GM18505 (cell line): ENCODE measurements around the gene DBT.
A peak's percentile ranks its signal among the peaks of the same experiment; 100 is the strongest.

Experiments
- ATAC-seq: cut with Tn5 transposase; IDR thresholded peaks from one replicate; pipeline ENCODE4 v1.9.1; 2021; ENCODE audit not compliant: unreplicated experiment
- POLR2A ChIP-seq: IDR thresholded peaks from 4 replicates; pipeline ENCODE4 v1.6.1; 2011; ENCODE audit warnings: borderline replicate concordance; ENCODE audit not compliant: insufficient read depth, insufficient read length; ENCODE audit errors: extremely low read depth

DBT gene

GRCh38 chr1:100198596-100198995 lies 51.0 kb downstream of the DBT start:
- TF ChIP-seq POLR2A, result no peak
- ATAC-seq, result no peak

- no peak for TF ChIP-seq POLR2A
- no peak for ATAC-seq
These were observed 61.0 kb downstream of the DBT start for GRCh38 chr1:100188617-100189016.

- no peak for TF ChIP-seq POLR2A
- ATAC-seq, result no peak
These were observed 61.7 kb downstream of the DBT start for GRCh38 chr1:100187912-100188311.

- ATAC-seq, result peak; percentile 93
- TF ChIP-seq POLR2A, result no peak
These were observed 65.1 kb downstream of the DBT start for GRCh38 chr1:100184536-100184935.

GRCh38 chr1:100183370-100183769 lies 66.3 kb downstream of the DBT start:
- ATAC-seq, result no peak
- TF ChIP-seq POLR2A, result no peak

GRCh38 chr1:100178091-100178490 lies 71.5 kb downstream of the DBT start, which contains the start of gene LRRC39:
TSS of gene LRRC39 (minus strand) at chr1:100178256. CDS start at chr1:100168516, 9,740 bp downstream.
- ATAC-seq, result no peak
- TF ChIP-seq POLR2A, result no peak

- ATAC-seq, result no peak
- TF ChIP-seq POLR2A, result no peak
These were observed 72.2 kb downstream of the DBT start for GRCh38 chr1:100177295-100178041.

- ATAC-seq, result no peak
- TF ChIP-seq POLR2A, result no peak
These were observed 81.6 kb downstream of the DBT start for GRCh38 chr1:100168051-100168450.

GRCh38 chr1:100164702-100165101 lies 84.9 kb downstream of the DBT start:
- TF ChIP-seq POLR2A, result no peak
- no peak for ATAC-seq

- TF ChIP-seq POLR2A, result no peak
- no peak for ATAC-seq
These were observed 85.4 kb downstream of the DBT start for GRCh38 chr1:100164216-100164615.

- ATAC-seq, result no peak
- TF ChIP-seq POLR2A, result no peak
These were observed 86.8 kb downstream of the DBT start for GRCh38 chr1:100162881-100163280.

- no peak for TF ChIP-seq POLR2A
- no peak for ATAC-seq
These were observed 97.4 kb downstream of the DBT start for GRCh38 chr1:100152271-100152670.

- no peak for ATAC-seq
- no peak for TF ChIP-seq POLR2A
These were observed 98.0 kb downstream of the DBT start for GRCh38 chr1:100151679-100152078.

- TF ChIP-seq POLR2A, result no peak
- ATAC-seq, result no peak
These were observed 101.8 kb downstream of the DBT start for GRCh38 chr1:100147875-100148274.

- ATAC-seq, result no peak
- no peak for TF ChIP-seq POLR2A
These were observed 102.7 kb downstream of the DBT start for GRCh38 chr1:100146958-100147357.

GRCh38 chr1:100145116-100145515 lies 104.5 kb downstream of the DBT start:
- no peak for ATAC-seq
- TF ChIP-seq POLR2A, result no peak

GRCh38 chr1:100142343-100142742 lies 107.3 kb downstream of the DBT start:
- TF ChIP-seq POLR2A, result no peak
- no peak for ATAC-seq
